C4-2B (cell line): ENCODE results near the gene TEDC1.

Experiments
- CTCF ChIP-seq: fragments of 450-650 bp; conservative IDR thresholded peaks from 2 replicates; pipeline ENCODE4 v1.5.1; 2017; ENCODE audit warnings: mild to moderate bottlenecking
- ZFX ChIP-seq: fragments of 450-650 bp; IDR thresholded peaks from 2 replicates; pipeline ENCODE4 v1.6.1; 2017

- no peak for TF ChIP-seq CTCF
- TF ChIP-seq ZFX: no peak
Observed at GRCh38 chr14:105449276-105450122, 41.5 kb upstream of the TEDC1 start.
